Stimulated activated CD4-positive, alpha-beta T cell treated with anti-CD3 and anti-CD28 coated beads, Interleukin-15, amount 100 ng/mL, for 24 hours (primary cell): ENCODE results near the gene C10orf62.
"Not testable (repeated sequence)": the region's sequence is repeated elsewhere in the genome, so short reads cannot be mapped to it uniquely, and the experiment has no call there.

Experiments used
- DNase-seq: peaks from one replicate; pipeline ENCODE4 v3.0.0-alpha.2; 2020

The C10orf62 gene

GRCh38 chr10:97632949-97633884, 43.7 kb downstream of the C10orf62 start, which contains the start of gene MORN4:
Gene MORN4, minus strand, starts transcription at chr10:97633500. Its CDS starts 13,847 bp downstream, at chr10:97619653.
- DNase-seq, result peak; percentile 94

- peak; percentile 34 for DNase-seq
Measured at GRCh38 chr10:97633921-97634320, 44.4 kb downstream of the C10orf62 start.

- no peak for DNase-seq
Measured at GRCh38 chr10:97635577-97635976, 46.1 kb downstream of the C10orf62 start.

- DNase-seq, result not testable (repeated sequence)
Measured at GRCh38 chr10:97639090-97639489, 49.6 kb downstream of the C10orf62 start.

- peak; percentile 100 for DNase-seq
Measured at GRCh38 chr10:97640174-97640867, 50.8 kb downstream of the C10orf62 start, which contains the start of gene PI4K2A. Gene PI4K2A, plus strand, starts transcription at chr10:97640671. Its CDS starts 72 bp downstream, at chr10:97640743.
